Cardiac septum (tissue), 1 donor: ENCODE results near the gene SEPTIN12. TPM values are rescaled to one million over a fixed set of nuclear protein-coding genes. Genes with fewer than 3 reads are reported as not detected.
"Not testable (repeated sequence)": the region's sequence is repeated elsewhere in the genome, so short reads cannot be mapped to it uniquely, and the experiment has no call there.

Experiments
- DNase-seq: peaks from one replicate; pipeline ENCODE4 v3.0.0-alpha.2; 2020; ENCODE audit warnings: low spot score
- intact Hi-C: fragments of 100-400 bp; cut with DNase I; formaldehyde crosslinking; loops from one replicate; pipeline ENCODE4 v1.14.0; 2022
- total RNA-seq: library from RNA; stranded (reverse); fragmentation: NEBNext Ultra II Directional; extraction: Animal tissue kit (Norgen Biotek cat#: 25700); gene quantifications from one replicate; pipeline ENCODE4 v1.2.1, GENCODE V29; 2021
- donor health status: DM: no; HTN: no; CAD: no.

The SEPTIN12 gene
- total RNA-seq, 1 donor from 2014 or later, result not detected

DNA sequence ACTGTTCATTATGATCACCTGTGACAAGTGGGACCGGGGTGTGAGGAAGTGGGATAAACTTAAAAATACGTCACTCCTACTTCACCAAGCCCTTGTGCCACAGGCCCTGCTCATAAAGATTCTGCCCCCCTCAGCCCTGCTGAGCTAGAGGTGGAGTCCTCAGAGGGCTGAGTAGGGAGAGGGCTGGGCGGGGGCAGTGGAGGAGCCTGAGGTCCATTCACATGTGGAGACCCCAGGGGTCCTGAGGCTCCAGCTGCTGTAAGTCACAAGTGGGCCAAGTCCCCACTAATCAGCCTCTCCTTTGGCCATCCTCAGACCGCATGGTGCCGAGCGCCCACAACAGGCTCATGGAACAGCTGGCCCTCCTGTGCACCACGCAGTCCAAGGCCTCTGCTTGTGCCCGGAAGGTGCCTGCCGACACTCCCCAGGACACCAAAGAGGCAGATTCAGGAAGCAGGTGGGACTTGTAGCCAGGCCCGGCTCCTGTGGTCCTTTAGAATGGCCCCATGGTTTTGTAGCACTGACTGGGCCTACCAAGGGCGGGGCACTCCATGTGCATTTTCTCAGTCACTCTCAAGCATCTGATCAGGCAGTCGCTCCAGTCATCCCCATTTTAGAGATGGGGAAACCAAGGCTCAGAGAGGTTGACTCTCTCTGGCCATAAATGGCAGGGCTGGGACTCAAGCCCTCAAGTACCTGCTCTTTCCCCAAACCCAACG lies 43.4 kb downstream of the SEPTIN12 start:
- no peak for DNase-seq

DNA sequence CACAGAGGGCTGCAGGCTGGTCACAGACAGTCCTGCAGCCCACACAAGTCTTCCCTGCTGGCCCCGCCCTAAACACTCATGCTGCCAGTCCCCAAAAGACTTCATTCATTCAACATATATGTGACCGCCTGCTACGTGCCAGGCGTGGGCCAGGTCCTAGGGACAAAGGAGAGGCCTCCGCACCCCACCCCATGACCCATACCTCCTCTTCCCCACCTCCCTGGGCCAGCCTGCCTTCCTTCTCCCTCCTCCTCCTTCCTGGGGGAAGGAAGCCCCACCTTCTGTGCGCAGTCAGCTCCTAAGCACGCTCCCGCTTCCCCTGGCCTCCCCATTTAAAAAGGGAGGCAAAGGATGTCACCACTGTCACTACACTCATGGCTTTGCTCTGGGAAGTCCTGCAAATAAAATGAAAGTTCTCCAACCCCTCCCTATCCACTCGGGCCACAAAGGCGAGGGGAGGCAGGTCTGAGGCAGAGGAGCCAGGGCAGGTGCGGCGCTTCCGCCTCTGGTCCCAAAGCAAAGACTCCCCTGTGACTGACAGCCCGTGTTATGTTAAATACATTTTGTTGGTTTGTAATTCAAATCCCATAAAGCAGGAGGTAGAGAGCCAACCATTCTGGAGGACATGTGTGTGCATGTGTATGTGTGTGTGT lies 44.8 kb downstream of the SEPTIN12 start:
- no peak for DNase-seq
- intact Hi-C loops, result no loop called here

More for the DNA sequence above, 43.4 kb downstream of the SEPTIN12 start:
- intact Hi-C loops, result no loop called here

DNA sequence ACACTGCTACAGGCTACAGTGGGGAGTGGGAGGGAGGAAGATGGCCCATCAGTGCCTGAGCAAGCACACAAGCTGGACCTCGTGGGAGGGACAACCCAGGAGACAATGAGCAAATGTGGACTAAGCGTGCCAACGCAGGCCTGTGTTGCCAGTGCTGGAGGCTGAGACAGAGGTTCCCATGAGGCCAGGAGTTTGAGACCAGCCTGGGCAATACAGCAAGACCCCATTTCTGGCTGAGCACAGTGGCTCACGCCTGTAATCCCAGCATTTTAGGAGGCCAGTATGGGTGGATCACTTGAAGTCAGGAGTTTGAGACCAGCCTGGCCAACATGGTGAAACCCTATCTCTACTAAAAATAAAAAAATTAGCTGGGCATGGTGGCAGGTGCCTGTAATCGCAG lies 49.8 kb downstream of the SEPTIN12 start:
- intact Hi-C loops, result loop anchor here (10.0 kb wide), 3 partner anchors 66 to 216 kb away; partner anchors contain the start of genes GLYR1, ROGDI, SEC14L5 and UBN1
- DNase-seq, result not testable (repeated sequence)

- intact Hi-C loops, result loop anchor here (10.0 kb wide), 3 partner anchors 67 to 217 kb away; partner anchors contain the start of genes GLYR1, ROGDI, SEC14L5 and UBN1
- DNase-seq, result no peak
Measured at GRCh38 chr16:4737545-4737944, 50.6 kb downstream of the SEPTIN12 start.

DNA sequence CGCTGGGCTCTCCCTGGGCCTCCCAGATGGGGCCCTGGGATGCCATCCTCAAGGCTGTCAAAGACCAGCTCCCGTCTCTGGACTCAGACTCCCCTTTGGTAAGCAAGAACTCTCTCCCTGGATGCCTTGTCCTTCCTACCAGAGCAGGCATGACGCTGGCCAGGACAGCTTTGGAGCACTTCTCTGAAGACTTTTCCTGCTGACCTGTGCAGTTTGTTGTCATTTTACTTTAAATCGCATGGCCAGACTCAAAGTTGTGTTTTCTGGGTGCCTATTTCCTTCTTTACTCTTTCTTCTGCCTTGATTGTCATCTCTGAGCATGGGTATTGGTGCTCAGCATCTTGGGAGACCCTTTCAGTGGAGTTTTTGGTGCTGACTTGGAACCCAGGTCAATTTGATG lies 51.6 kb downstream of the SEPTIN12 start:
- no peak for DNase-seq
- intact Hi-C loops, result loop anchor here (10.0 kb wide), 3 partner anchors 68 to 218 kb away; partner anchors contain the start of genes GLYR1, ROGDI, SEC14L5 and UBN1

DNA sequence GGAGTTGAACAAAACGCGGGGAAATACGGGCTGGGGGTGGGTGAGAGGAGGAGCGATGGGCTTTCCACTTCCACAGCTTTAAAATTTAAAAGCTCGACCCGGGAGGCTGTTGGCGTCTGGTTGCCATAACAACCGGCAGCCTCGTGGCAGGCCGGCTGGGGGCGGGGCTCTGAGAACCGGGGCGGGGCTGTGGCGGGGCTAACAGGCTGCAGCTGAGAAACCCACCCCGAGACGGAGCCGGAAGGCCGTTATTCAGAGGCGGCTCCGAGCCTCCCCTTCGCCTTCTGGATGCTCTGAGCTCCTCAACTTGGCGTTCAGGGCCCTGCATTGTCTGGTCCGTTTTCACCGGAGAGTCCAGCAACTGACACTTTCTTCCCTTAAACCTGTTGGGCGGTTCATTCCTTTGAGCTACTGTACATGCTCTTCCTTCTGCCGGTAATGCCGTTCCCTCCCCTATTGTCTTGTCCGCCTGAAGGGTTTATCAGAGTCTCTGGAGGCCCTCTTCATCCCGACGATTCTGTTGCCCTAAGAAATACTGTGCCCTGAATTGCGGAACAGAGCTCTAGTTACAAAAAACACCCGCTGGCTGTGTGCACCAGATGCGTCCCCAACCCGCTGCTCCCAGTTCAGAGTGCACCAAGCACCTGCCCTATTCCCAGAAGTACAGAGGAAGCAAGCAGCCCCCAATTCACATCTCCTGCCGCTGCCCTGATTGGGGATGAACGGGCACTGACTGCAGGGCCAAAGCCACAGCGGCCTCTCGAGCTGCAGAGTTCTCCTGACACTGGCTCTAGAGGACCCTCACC lies 53.2 kb downstream of the SEPTIN12 start:
- intact Hi-C loops, result loop anchor here (2.0 to 10.0 kb wide), 4 partner anchors 34 to 220 kb away; partner anchors contain the start of genes GLYR1, ROGDI, SEC14L5 and UBN1
- DNase-seq, result peak; percentile 93

GRCh38 chr16:4734063-4734729 lies 53.9 kb downstream of the SEPTIN12 start, which contains the start of the genes ANKS3 and DNAAF8:
Gene ANKS3, minus strand, starts transcription at chr16:4734271. Its CDS starts 4,122 bp downstream, at chr16:4730149.
Gene DNAAF8, plus strand, starts transcription at chr16:4734537. Its CDS starts 1,978 bp downstream, at chr16:4736515.
- peak; percentile 97 for DNase-seq
- intact Hi-C loops, result loop anchor here (2.0 to 10.0 kb wide), 4 partner anchors 35 to 221 kb away; partner anchors contain the start of genes GLYR1, ROGDI, SEC14L5 and UBN1

DNA sequence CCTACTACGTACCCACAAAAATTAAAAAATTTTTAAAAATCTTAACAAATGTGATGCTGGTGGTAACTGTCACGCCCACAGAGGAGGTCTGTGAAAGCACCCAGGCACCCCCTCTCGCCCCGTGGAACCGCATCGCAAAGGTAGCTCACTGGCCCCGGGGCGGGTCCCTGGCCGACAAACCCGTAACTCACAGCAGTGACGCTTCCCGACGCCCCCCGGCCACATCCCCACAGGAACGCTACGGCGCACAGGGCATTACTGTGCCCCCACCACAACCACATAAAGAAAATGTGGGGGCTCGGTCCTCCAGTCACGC lies 54.4 kb downstream of the SEPTIN12 start:
- DNase-seq, result no peak
- intact Hi-C loops, result loop anchor here (2.0 to 10.0 kb wide), 4 partner anchors 35 to 221 kb away; partner anchors contain the start of genes GLYR1, ROGDI, SEC14L5 and UBN1

DNA sequence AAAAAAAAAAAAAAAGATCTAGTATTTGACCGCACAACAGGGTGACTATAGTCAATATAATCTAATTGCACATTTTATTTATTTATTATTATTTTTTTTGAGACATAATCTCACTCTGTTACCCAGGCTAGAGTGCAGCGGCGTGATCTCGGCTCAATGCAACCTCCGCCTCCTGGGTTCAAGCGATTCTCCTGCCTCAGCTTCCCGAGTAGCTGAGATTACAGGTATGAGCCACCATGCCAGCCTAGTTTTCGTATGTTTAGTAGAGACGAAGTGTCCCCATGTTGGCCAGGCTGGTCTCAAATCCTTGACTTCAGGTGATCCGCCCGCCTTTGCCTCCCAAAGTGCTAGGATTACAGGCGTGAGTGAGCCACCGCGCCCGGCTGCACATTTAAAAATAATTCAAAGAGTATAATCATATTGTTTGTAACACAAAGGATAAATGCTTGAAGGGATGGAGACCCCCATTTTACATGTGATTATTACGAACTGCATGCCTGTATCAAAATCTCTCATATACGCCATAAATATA lies 54.9 kb downstream of the SEPTIN12 start:
- intact Hi-C loops, result loop anchor here (10.0 kb wide), 3 partner anchors 72 to 222 kb away; partner anchors contain the start of genes GLYR1, ROGDI, SEC14L5 and UBN1
- DNase-seq, result no peak

GRCh38 chr16:4729876-4730275 lies 58.3 kb downstream of the SEPTIN12 start:
- no peak for DNase-seq
- intact Hi-C loops, result loop anchor here (10.0 kb wide), 3 partner anchors 75 to 225 kb away; partner anchors contain the start of genes GLYR1, ROGDI, SEC14L5 and UBN1

DNA sequence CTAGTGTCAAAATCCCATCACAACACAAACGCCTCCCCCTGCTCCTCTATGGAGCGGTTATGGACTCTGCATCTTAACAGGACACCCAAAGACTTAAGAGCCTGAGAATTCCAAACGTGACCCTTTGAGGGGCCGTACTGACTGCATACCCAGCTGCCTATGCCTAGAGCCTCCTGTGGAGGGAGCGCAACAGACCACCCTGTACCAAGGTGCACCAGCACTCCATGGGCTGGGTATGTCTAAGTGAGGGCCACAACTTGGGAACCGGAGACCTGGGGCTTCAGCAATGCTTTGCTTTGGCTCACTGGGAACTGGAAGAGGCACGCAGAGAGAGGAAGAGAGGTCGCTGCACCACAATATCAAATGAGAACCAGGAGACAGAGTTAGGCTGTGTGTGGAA lies 59.5 kb downstream of the SEPTIN12 start:
- intact Hi-C loops, result no loop called here
- DNase-seq, result no peak

Other genes starting within 250 kb of the SEPTIN12 start
- gene CDIP1, start 249.6 kb downstream of the SEPTIN12 start, total RNA-seq, result 42.1 TPM
- gene C16orf96, start 232.0 kb downstream of the SEPTIN12 start, total RNA-seq, result 0.11 TPM
- gene UBALD1, start 173.5 kb downstream of the SEPTIN12 start, total RNA-seq, result 25.1 TPM
- gene MGRN1, start 163.5 kb downstream of the SEPTIN12 start, total RNA-seq, result 45.3 TPM
- gene NUDT16L1, start 94.8 kb downstream of the SEPTIN12 start, total RNA-seq, result 43.7 TPM
- 9.9 TPM for gene ANKS3, start 54.1 kb downstream of the SEPTIN12 start, total RNA-seq
- 0.65 TPM for gene DNAAF8, start 53.8 kb downstream of the SEPTIN12 start, total RNA-seq
- gene ZNF500, start 21.2 kb downstream of the SEPTIN12 start, total RNA-seq, result 7.2 TPM
- gene SMIM22, start 7.0 kb upstream of the SEPTIN12 start, total RNA-seq, result not detected
- 69.9 TPM for gene ROGDI, start 14.3 kb upstream of the SEPTIN12 start, total RNA-seq
- gene GLYR1, start 58.9 kb upstream of the SEPTIN12 start, total RNA-seq, result 64.9 TPM
- 23.6 TPM for gene UBN1, start 59.1 kb upstream of the SEPTIN12 start, total RNA-seq
- 5.6 TPM for gene PPL, start 148.8 kb upstream of the SEPTIN12 start, total RNA-seq
- gene SEC14L5, start 170.0 kb upstream of the SEPTIN12 start, total RNA-seq, result 0.70 TPM
- 5.5 TPM for gene NAGPA, start 245.6 kb upstream of the SEPTIN12 start, total RNA-seq